Heart right ventricle (tissue), 16 donors: ENCODE measurements around the gene DVL2. TPM values are rescaled to one million over a fixed set of nuclear protein-coding genes. Genes with fewer than 3 reads are reported as not detected.
A peak's percentile ranks its signal among the peaks of the same experiment; 100 is the strongest.

Experiments
- ATAC-seq, 8 donors: fragments of 200-7000 bp; cut with Tn5 transposase; one replicate each; pipeline ENCODE4 v1.9.1; 2020; ENCODE audit warnings: mild to moderate bottlenecking in 8 of 8, moderate library complexity in 8 of 8, moderate number of reproducible peaks in 1 of 8
- DNase-seq, 2 donors: peaks; one replicate each; pipeline ENCODE4 v3.0.0-alpha.2; 2020
- H3K27ac ChIP-seq, 10 donors: fragments of 200-600 bp; sonication (generic) in 2 of 10; one replicate each; pipeline versions ENCODE4 v1.5.0 to v1.8.0; 2020 to 2022; ENCODE audit warnings: mild to moderate bottlenecking in 3 of 10
- H3K27me3 ChIP-seq, 7 donors: fragments of 200-600 bp; one replicate each; pipeline ENCODE4 v1.8.0; 2021 to 2022; ENCODE audit warnings: mild to moderate bottlenecking in 2 of 7
- H3K36me3 ChIP-seq, 9 donors: fragments of 200-600 bp; sonication (generic) in 1 of 9; one replicate each; pipeline versions ENCODE4 v1.5.0 to v1.8.0; 2020 to 2022; ENCODE audit warnings: mild to moderate bottlenecking in 2 of 9
- H3K4me1 ChIP-seq, 9 donors: fragments of 200-600 bp; sonication (generic) in 1 of 9; one replicate each; pipeline versions ENCODE4 v1.5.0 to v1.8.0; 2020 to 2022; ENCODE audit warnings: mild to moderate bottlenecking in 4 of 9
- H3K4me3 ChIP-seq, 10 donors: fragments of 200-600 bp; sonication (generic) in 2 of 10; one replicate each; pipeline versions ENCODE4 v1.5.0 to v1.8.0; 2020 to 2022; ENCODE audit warnings: mild to moderate bottlenecking in 7 of 10, moderate library complexity in 2 of 10
- H3K9me3 ChIP-seq, 11 donors: fragments of 200-600 bp in 10 of 11; sonication (generic) in 2 of 11; one replicate each; pipeline versions ENCODE4 v1.5.0 to v1.8.0; 2013 to 2022; ENCODE audit warnings: mild to moderate bottlenecking in 2 of 11, control low read depth in 1 of 11, moderate library complexity in 1 of 11
- WGBS, 2 donors: extraction: QIAGEN DNeasy Blood & Tissue Kit; methylation state at CpG; one replicate each; pipeline ENCODE4 v1.1.7; 2013; ENCODE audit warnings: inconsistent platforms in 1 of 2; 5-methylcytosine and 5-hydroxymethylcytosine counted together
- intact Hi-C, 10 donors: fragments of 100-400 bp; cut with DNase I; formaldehyde crosslinking; loops; one replicate each; pipeline versions ENCODE4 v1.11.1 to v1.14.2; 2022
- polyA plus RNA-seq, 2 donors: library from polyadenylated mRNA; stranded (reverse); fragments of 200-250 nt; gene quantifications; one replicate each; pipeline ENCODE4 v1.2.3, GENCODE V29; 2013
- total RNA-seq, 10 donors: library from RNA; stranded (reverse); fragmentation: NEBNext Ultra II Directional in 3 of 10; extraction: Animal tissue kit (Norgen Biotek cat#: 25700) in 3 of 10; gene quantifications; one replicate each; pipeline versions ENCODE4 v1.2.1 to v1.2.4, GENCODE V29; 2021 to 2023
- TF ChIP-seq, protein P1 (sequence below), 9 donors: fragments of 200-600 bp; sonication (generic) in 2 of 9; IDR thresholded peaks; one replicate each; pipeline versions ENCODE4 v1.5.0 to v1.8.0; 2021 to 2022; ENCODE audit warnings: antibody characterized with exemption in 9 of 9, mild to moderate bottlenecking in 5 of 9, moderate library complexity in 1 of 9
- donor health status: Arrhythmogenic right ventricular cardiomyopathy.
- donor health status: ischemic (EF 13 %, LVEDD 7.1; RV severe dilation, severe dysfunction).
- donor health status: healthy with polysubstance abuse.
- donor health status: DM: no; HTN: yes; CAD: no.
- donor health status: DM: no; HTN: no; CAD: no.
- donor health status: ischemic (EF 25% LVEDD 6.9; RV normal size, moderate dysfunction).
- donor health status: ischemic (EF 25% LVEDD 5.7; RV mildly dilated, moderate dysfunction).
- donor health status: healthy.
- donor health status: DM: yes; HTN: yes; CAD: no.
- donor health status: Ischemic cardiomyopathy.
- donor health status: ischemic (EF 35%, LVEDD 5.7; RV mildly dilated, moderate dysfunction).
- donor health status: nonischemic (EF 11% LVEDD 7.7; RV severe dilation, severe dysfunction).
- donor health status: DM: yes; HTN: yes; CAD: no.
- donor health status: PGD.
- donor health status: ischemic (EF 29% LVEDD 5.4; RV normal size, mild dysfunction).
- donor health status: nonischemic (EF 23%, LVEDD 6.1; RV moderate dilation, normal function).

The DVL2 gene
- total and polyA plus RNA-seq, 12 donors, result 10.0 to 25.6 (median 18.0) TPM

DNA sequence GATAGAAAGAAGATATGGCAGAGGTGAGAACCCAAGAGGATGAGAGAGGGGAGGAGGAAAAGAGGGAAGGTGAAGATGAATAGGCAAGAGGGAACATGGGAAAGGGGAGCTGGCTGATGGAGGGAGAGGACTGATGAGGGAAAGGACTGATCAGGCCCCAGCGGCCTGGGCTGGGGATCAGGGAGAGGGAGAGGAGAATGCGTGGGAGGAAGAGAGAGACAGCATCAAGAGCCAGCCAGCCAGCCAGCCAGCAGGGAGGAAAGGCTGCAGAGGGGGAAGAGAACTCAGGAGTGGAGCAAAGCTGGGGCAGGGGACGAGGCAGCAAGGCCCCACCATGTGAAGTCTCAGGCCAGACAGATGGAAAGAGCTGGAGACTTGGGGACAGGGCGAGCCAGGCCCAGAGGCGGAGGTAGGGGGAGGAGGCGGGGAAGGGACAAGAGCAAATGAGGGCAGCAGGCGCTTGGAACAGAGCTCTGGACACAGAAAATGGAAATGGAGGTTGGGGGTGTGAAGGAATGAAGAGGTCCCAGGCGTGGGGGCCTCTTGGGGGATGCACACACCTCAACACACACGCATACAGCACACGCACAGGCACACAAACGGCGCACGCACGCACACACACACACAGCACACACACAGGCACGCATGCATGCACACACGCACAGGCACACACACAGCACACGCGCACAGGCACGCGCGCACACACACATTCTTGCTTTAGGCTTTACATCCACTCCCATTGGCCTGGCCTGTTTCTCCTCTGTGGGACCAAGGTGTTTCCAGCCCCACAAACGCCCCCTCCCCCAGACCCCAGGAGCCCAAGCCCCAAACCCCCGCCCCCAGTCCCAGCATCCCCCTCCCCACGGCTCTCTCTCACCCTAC, 27.0 kb downstream of the DVL2 start:
- Histone ChIP-seq H3K4me3 (peak overlapping the region in 1 of 10 donors; percentile 11), H3K9me3 (no peaks in the 10 kb centered on the region), H3K36me3 (peaks cover 0 to 16% (median 9%) of the 10 kb centered on the region in 9 donors), H3K27ac (peak overlapping the region in 5 of 10 donors; percentile 6 to 58 (median 35)), H3K27me3 (no peaks in the 10 kb centered on the region), H3K4me1 (peaks cover 0 to 24% (median 10%) of the 10 kb centered on the region in 9 donors)
- ATAC-seq, result peak in 2 of 8 donors; percentile 10 to 15
- TF ChIP-seq, protein P1, sequence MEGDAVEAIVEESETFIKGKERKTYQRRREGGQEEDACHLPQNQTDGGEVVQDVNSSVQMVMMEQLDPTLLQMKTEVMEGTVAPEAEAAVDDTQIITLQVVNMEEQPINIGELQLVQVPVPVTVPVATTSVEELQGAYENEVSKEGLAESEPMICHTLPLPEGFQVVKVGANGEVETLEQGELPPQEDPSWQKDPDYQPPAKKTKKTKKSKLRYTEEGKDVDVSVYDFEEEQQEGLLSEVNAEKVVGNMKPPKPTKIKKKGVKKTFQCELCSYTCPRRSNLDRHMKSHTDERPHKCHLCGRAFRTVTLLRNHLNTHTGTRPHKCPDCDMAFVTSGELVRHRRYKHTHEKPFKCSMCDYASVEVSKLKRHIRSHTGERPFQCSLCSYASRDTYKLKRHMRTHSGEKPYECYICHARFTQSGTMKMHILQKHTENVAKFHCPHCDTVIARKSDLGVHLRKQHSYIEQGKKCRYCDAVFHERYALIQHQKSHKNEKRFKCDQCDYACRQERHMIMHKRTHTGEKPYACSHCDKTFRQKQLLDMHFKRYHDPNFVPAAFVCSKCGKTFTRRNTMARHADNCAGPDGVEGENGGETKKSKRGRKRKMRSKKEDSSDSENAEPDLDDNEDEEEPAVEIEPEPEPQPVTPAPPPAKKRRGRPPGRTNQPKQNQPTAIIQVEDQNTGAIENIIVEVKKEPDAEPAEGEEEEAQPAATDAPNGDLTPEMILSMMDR (IDR thresholded peaks at IDR 0.05), result no peak
- no peak for DNase-seq
- WGBS, 2 donors, result 68 to 78% methylated on average over 23 to 24 of the region's 24 CpGs
- intact Hi-C loops, result no loop called here

DNA sequence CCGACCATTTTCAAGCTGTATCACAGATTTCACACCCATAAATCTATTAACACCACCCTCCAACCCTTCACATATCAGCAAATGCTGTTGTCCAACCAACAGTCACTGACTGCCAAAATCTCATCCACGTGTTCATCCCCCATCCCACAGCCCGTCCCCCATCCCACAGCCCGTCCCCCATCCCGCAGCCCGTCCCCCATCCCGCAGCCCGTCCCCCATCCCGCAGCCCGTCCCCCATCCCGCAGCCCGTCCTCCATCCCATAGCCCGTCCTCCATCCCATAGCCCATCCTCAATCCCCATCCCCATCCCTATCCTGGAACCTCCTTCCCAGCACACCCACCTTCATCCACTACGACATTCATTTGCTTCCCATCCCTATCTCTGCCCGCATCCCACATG, 28.8 kb downstream of the DVL2 start:
- TF ChIP-seq, protein P1 (IDR thresholded peaks at IDR 0.05), result no peak
- intact Hi-C loops, result no loop called here
- Histone ChIP-seq H3K27me3 (no peaks in the 10 kb centered on the region), H3K36me3 (peaks cover 0 to 34% (median 13%) of the 10 kb centered on the region in 9 donors), H3K4me1 (peaks cover 0 to 16% (median 5%) of the 10 kb centered on the region in 9 donors), H3K4me3 (peak overlapping the region; percentile 53 to 72 (median 59)), H3K27ac (peak overlapping the region in 9 of 10 donors; percentile 44 to 86 (median 70)), H3K9me3 (no peaks in the 10 kb centered on the region)
- WGBS, 2 donors, result 49 to 52% methylated on average over 15 of the region's 15 CpGs
- DNase-seq, result no peak
- ATAC-seq, result no peak

DNA sequence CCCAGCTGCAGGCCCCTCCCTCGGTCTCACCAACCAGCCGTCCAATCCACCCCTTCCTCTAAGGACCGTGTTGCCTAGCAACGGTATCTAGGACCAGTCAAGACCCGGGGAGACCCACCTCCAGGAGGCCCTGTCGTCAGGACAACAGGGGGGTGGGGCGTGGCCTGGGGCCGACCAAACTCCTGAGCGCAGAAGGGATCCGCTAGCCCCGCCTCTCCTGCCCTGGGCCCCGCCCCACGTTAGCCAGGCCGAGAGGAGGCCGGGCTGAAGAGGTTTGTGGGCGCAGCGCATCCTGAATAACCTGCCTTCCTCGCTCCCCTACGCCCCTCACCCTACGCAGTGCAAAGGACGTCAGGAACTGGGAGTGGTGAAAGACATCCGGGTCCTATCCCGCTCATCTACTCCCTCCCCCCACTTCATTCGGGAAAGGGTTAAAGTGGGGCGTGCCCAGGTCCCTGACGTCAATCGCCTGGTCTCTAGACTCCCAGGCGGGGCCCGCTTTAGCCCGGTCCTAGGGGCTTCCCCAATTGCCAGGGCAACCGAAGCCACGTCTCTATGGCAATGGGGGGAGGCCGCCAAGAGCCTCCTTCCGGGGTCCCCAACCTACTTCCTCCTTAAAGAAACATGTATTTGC, 29.4 kb downstream of the DVL2 start:
- TF ChIP-seq, protein P1 (IDR thresholded peaks at IDR 0.05), result no peak
- intact Hi-C loops, result no loop called here
- peak; percentile 87 to 94 (median 90) for ATAC-seq
- Histone ChIP-seq H3K4me1 (peaks cover 0 to 16% (median 5%) of the 10 kb centered on the region in 9 donors), H3K27ac (peak overlapping the region in 9 of 10 donors; percentile 44 to 86 (median 70)), H3K27me3 (no peaks in the 10 kb centered on the region), H3K36me3 (peaks cover 0 to 39% (median 13%) of the 10 kb centered on the region in 9 donors), H3K9me3 (no peaks in the 10 kb centered on the region), H3K4me3 (peak overlapping the region; percentile 53 to 72 (median 59))
- DNase-seq, result peak; percentile 90
- WGBS, 2 donors, result 0 to 1% methylated on average over 34 of the region's 34 CpGs

DNA sequence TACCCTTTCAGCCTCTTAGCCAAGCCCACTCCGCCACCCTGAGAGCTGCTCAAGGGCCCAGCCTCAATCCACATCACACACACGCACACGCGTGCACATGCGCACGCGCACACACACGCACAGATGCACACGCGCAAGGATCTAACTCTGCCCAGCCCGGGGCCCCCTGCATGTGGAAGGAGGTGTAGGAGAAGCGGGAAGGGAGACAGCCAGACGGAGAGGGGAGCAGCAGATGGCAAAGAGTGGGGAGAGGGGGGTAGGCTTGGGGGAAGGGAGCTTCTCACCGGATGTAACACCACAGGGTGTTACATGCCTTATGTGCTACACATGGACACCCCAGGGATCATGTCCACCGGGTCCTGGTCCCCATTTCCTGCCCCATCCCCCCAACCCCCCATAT, 30.0 kb downstream of the DVL2 start:
- TF ChIP-seq, protein P1 (IDR thresholded peaks at IDR 0.05), result no peak
- Histone ChIP-seq H3K4me1 (peaks cover 0 to 16% (median 5%) of the 10 kb centered on the region in 9 donors), H3K36me3 (peaks cover 0 to 41% (median 13%) of the 10 kb centered on the region in 9 donors), H3K4me3 (peak overlapping the region in 9 of 10 donors; percentile 53 to 72 (median 60)), H3K9me3 (no peaks in the 10 kb centered on the region), H3K27me3 (no peaks in the 10 kb centered on the region), H3K27ac (peak overlapping the region in 6 of 10 donors; percentile 57 to 86 (median 76))
- intact Hi-C loops, result no loop called here
- peak in 4 of 8 donors; percentile 0 to 18 (median 12) for ATAC-seq
- no peak for DNase-seq
- 79 to 81% methylated on average over 15 of the region's 15 CpGs for WGBS, 2 donors
